Myocyte (in vitro differentiated cells): ENCODE data around the gene OTOG. TPM values are rescaled to one million over a fixed set of nuclear protein-coding genes. Genes with fewer than 3 reads are reported as not detected.
"Not testable (repeated sequence)": the region's sequence is repeated elsewhere in the genome, so short reads cannot be mapped to it uniquely, and the experiment has no call there.

Source experiments
- DNase-seq: peaks from one replicate; pipeline ENCODE4 v3.0.0-alpha.2; 2012; ENCODE audit warnings: low read depth
- total RNA-seq: library from RNA; depleted of rRNA; stranded (reverse); fragments of >200 nt; gene quantifications from 2 replicates; pipeline ENCODE4 v1.2.3, GENCODE V29; 2014

The OTOG gene
- total RNA-seq, 1 donor from 2014 or later, result 0.08 TPM

GRCh38 chr11:17622711-17623110, 75.7 kb downstream of the OTOG start:
- not testable (repeated sequence) for DNase-seq

- DNase-seq, result no peak
Observed at GRCh38 chr11:17629113-17629512, 82.1 kb downstream of the OTOG start.

- DNase-seq, result no peak
Observed at GRCh38 chr11:17630936-17631335, 83.9 kb downstream of the OTOG start.

- DNase-seq, result no peak
Observed at GRCh38 chr11:17631702-17632365, 84.8 kb downstream of the OTOG start.

GRCh38 chr11:17633279-17633986, 86.4 kb downstream of the OTOG start:
- no peak for DNase-seq

GRCh38 chr11:17633987-17634775, 87.1 kb downstream of the OTOG start:
- DNase-seq, result no peak

GRCh38 chr11:17634776-17635550, 87.9 kb downstream of the OTOG start:
- DNase-seq, result no peak

GRCh38 chr11:17635551-17635938, 88.5 kb downstream of the OTOG start:
- no peak for DNase-seq

GRCh38 chr11:17636721-17637120, 89.7 kb downstream of the OTOG start:
- DNase-seq, result no peak

GRCh38 chr11:17637901-17638300, 90.8 kb downstream of the OTOG start:
- no peak for DNase-seq

- peak; percentile 21 for DNase-seq
Observed at GRCh38 chr11:17638311-17638710, 91.3 kb downstream of the OTOG start.

- DNase-seq, result no peak
Observed at GRCh38 chr11:17639091-17639490, 92.0 kb downstream of the OTOG start.

- DNase-seq, result no peak
Observed at GRCh38 chr11:17639781-17640180, 92.7 kb downstream of the OTOG start.

GRCh38 chr11:17640493-17641164, 93.6 kb downstream of the OTOG start:
- no peak for DNase-seq

- no peak for DNase-seq
Observed at GRCh38 chr11:17641792-17642350, 94.8 kb downstream of the OTOG start.

- DNase-seq, result no peak
Observed at GRCh38 chr11:17642370-17642769, 95.3 kb downstream of the OTOG start.

GRCh38 chr11:17642980-17643379, 95.9 kb downstream of the OTOG start:
- no peak for DNase-seq

GRCh38 chr11:17643506-17644405, 96.7 kb downstream of the OTOG start:
- DNase-seq, result peak; percentile 45

- DNase-seq, result no peak
Observed at GRCh38 chr11:17645190-17645970, 98.3 kb downstream of the OTOG start.
